Adrenal gland (tissue), 5 donors: ENCODE measurements around the gene SIM2.

Experiments used
- CTCF ChIP-seq, 6 experiments: fragments of 450-650 bp in 4 of 6; fragments of 200-600 bp in 2 of 6; sonication (generic) in 1 of 6; IDR thresholded peaks; 1 replicate in 5 of 6; 2 replicates in 1 of 6; pipeline versions ENCODE4 v1.5.1 to v1.8.0; 2016 to 2021; ENCODE audit warnings: antibody characterized with exemption in 6 of 6, mild to moderate bottlenecking in 2 of 6, moderate library complexity in 1 of 6
- POLR2A ChIP-seq, 2 donors: fragments of 450-650 bp; IDR thresholded peaks; one replicate each; pipeline ENCODE4 v1.6.1; 2017; ENCODE audit warnings: antibody characterized with exemption in 2 of 2, mild to moderate bottlenecking in 2 of 2, moderate library complexity in 1 of 2
- donor health status: DM: no; HTN: no; CAD: no.

- TF ChIP-seq CTCF (IDR thresholded peaks at IDR 0.05) (no peak), POLR2A (IDR thresholded peaks at IDR 0.05) (no peak)
Observed at GRCh38 chr21:36698385-36698980, 432 bp upstream of the SIM2 start.
